Measurements from ENCODE around the gene XPC.

The XPC gene

DNA sequence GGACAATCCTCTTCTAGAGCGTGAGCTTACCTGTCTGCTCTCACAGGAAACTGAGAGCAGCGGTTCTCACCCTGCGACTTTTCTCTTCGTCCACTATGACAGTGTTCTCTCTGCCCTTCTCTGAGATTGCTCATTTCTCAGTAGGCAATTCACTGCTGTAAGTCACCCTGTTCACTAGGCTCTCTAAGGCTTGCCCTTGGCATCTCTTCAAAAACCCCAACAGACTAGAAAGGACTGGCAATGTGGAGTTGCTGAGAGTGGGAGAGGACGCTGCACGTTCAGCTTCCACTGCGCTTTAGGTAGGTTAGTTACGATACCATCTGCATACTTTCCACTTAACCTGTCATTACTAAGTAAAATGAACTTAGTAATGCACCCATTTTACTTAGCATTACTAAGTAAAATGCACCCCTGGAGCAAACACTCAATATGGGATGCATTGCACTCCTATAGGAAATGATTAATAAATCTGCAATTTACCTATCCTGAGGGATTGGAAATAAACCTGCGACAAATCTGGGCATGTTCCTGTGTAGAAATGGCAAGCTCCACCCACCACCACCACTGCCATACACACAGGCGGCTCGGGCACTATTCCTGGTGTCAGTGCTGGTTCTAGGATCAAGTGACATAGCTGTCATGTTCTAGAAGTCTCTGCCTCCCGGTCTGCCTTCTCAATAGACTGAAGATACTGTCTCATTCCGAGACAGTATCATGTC lies 21.4 kb downstream of the XPC start:
- DNase-seq (ENCODE audit: low read depth in 1 of 2, low spot score in 1 of 2) = no peak
- in situ Hi-C loops (cut with HindIII; ENCODE audit: low pct_unique_long_range_greater_than_20kb, low sequenced_read_pairs) = no loop called here
- no peak for TF ChIP-seq JUND (IDR thresholded peaks at IDR 0.05; ENCODE audit: low read depth)

DNA sequence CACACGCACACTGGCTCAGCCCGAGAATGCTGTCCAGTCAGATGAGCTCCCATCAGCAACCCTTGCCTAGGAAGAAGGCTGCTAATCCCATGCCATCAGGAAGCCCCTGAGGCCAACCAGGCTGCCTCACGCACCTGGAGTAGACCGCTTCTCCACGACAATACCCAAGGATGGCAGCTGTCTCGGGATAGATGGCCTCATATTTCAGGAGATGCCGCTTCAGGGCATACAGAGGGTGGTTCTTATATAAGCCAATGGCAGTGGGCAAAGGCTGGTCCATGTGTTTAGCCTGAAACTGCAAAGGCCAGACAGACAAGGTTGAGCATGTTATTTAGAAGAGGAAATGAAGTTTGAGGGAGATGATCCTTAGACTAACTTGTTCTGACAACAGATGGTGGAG lies 22.2 kb downstream of the XPC start:
- in situ Hi-C loops (cut with HindIII; ENCODE audit: low pct_unique_long_range_greater_than_20kb, low sequenced_read_pairs) = no loop called here
- no peak for TF ChIP-seq JUND (IDR thresholded peaks at IDR 0.05; ENCODE audit: low read depth)
- DNase-seq (ENCODE audit: low read depth in 1 of 2, low spot score in 1 of 2) = no peak

DNA sequence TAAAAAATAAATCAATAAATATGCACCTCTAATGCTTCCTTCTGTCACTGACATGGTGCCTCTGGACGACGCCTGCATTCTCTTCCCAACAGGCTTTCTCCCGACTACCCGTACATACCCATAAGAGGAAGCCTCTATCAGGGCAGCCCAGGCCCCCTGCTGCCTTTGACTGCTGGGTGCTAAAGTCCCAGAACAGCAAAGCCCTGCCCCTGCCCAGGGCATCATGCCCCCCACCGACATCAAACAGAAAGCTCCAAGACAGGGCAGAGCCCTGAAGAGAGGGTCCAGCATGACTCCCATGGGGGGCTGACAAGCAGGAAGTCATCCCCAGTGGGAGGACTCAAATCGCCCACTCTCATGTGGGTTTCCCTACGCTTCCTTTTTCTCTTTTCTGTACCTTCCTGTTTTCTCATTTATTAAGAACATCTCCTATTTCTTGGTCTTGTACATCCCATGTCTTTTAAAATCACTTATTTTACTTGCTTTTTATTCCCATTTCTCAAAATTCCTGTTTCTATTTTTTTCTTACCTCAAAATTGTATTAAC lies 23.4 kb downstream of the XPC start:
- DNase-seq (ENCODE audit: low read depth in 1 of 2, low spot score in 1 of 2) = no peak
- no peak for TF ChIP-seq JUND (IDR thresholded peaks at IDR 0.05; ENCODE audit: low read depth)
- in situ Hi-C loops (cut with HindIII; ENCODE audit: low pct_unique_long_range_greater_than_20kb, low sequenced_read_pairs) = no loop called here

DNA sequence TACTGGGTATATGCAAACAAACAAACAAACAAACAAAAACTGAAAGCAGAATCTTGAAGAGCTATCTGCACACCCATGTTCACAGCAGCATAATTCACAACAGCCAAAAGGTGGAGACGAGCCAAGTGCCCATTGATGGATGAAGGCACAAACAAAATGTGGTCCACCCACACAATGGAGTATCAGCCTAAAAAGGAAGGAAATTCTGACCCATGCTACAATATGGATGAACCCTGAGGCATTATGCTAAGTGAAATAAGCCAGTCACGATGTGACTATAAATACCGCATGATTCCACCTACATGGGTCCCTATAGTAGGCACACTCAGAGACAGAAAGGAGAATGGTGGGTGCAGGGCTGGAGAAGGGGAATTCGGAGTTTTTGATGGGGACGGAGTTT lies 24.1 kb downstream of the XPC start:
- in situ Hi-C loops (cut with HindIII; ENCODE audit: low pct_unique_long_range_greater_than_20kb, low sequenced_read_pairs) = no loop called here
- DNase-seq (ENCODE audit: low read depth in 1 of 2, low spot score in 1 of 2) = no peak
- TF ChIP-seq JUND (IDR thresholded peaks at IDR 0.05; ENCODE audit: low read depth) = no peak

DNA sequence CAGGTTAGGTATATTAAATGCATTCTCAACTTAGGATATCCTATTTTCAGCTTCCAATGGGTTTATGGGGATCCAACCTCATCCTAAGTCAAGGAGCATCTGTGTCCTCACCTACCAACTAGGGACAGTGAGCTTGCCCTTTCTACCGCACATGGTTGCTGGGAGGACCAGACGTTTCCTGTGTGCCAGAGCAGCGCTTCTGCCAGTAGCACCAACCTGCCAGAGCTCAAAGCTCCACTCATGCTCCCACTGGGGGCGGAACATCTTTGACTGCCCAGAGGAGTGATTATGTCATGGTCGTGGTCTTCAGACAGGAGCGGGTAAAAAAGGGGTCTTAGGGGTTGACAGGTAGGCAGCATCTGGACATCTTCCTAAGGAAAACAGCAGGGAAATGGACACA lies 24.7 kb downstream of the XPC start:
- no peak for DNase-seq (ENCODE audit: low read depth in 1 of 2, low spot score in 1 of 2)
- no peak for TF ChIP-seq JUND (IDR thresholded peaks at IDR 0.05; ENCODE audit: low read depth)
- in situ Hi-C loops (cut with HindIII; ENCODE audit: low pct_unique_long_range_greater_than_20kb, low sequenced_read_pairs) = no loop called here

DNA sequence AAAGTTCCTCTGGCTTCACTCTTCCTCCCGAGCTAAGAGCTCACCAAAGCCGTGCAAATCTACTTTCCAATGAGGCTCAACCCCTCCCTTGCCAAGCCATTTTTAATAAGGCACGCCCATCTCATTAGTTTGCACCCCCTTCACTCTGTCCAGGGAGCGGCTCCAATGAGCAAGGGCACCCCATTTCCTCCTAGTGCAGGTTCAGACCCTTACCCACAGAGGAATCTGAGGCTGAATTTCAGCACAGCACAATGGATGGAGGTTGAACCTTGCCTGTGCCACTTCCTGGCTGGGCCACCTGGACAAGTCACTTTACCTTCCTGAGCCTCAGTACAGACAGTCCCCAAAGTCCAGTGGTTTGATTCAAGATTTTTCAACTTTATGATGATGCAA lies 25.4 kb downstream of the XPC start:
- in situ Hi-C loops (cut with HindIII; ENCODE audit: low pct_unique_long_range_greater_than_20kb, low sequenced_read_pairs) = no loop called here
- TF ChIP-seq JUND (IDR thresholded peaks at IDR 0.05; ENCODE audit: low read depth) = no peak

DNA sequence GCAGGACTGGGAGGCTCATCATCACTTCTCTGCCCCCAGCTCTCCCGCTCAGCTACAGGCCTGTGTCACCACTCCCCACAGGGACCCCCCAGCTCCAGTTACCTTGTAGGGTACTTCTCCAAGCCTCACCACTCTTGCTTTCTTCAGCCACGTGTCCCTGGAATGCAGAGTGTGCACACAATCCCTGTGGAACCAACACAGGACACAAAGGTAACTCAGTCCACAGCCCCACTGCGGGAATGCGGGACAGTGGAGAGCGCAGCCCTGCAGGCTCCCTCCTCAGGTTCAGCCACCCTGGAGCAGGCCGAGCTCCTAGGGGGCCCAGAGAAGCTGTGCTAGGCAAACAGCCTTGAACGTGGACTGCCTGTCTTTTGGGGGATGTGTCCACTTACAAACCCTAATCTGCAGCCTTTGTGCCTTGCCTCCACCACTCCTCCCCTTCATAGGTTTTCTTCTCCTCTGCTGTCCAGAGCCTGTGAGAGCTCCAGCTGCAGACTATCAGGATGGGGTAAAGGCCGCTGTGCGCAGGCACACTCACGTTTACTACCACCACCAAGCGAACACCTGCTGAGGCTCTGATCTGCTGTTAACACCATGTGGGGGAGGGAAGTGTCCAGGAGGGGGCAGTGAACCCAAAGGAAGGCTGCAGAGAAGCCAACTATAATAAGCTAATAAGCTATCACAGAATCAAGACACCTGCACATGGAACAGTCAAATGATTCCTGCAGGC lies 26.0 kb downstream of the XPC start:
- in situ Hi-C loops (cut with HindIII; ENCODE audit: low pct_unique_long_range_greater_than_20kb, low sequenced_read_pairs) = no loop called here
- peak in 1 of 2 experiments; percentile 29 for DNase-seq (ENCODE audit: low read depth in 1 of 2, low spot score in 1 of 2)
- TF ChIP-seq JUND (IDR thresholded peaks at IDR 0.05; ENCODE audit: low read depth) = no peak

More for the DNA sequence above, 25.4 kb downstream of the XPC start:
- DNase-seq (ENCODE audit: low read depth in 1 of 2, low spot score in 1 of 2) = no peak

DNA sequence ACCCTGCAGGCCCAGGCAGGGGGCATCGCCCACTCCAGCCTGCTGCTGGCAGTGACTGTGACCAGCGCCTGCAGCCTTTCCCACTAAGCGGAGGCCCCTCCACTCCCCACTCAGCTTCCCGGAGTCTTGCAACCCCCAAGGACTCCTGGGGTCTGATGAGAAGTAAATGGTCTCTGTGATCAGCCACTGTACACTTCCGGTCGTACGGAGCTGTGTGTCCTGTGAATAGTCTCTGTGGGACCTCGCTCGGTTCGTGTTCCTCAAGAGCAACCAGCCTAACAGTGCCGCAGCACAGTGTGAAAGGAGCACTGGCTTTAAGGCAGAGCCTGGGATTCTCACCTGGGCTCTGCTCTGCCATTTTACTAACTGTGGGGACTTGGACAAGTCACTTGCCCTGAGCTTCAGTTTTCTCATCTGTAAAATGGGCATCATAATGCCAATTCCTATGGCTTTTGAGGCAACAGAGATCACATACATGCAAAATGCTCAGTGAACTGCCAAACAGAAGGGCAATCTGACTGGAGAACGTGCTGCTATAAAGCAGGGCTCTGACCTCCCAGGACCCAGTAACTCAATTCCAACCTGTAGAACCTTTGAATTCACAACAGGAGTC lies 26.8 kb downstream of the XPC start:
- no peak for DNase-seq (ENCODE audit: low read depth in 1 of 2, low spot score in 1 of 2)
- in situ Hi-C loops (cut with HindIII; ENCODE audit: low pct_unique_long_range_greater_than_20kb, low sequenced_read_pairs) = no loop called here
- no peak for TF ChIP-seq JUND (IDR thresholded peaks at IDR 0.05; ENCODE audit: low read depth)

DNA sequence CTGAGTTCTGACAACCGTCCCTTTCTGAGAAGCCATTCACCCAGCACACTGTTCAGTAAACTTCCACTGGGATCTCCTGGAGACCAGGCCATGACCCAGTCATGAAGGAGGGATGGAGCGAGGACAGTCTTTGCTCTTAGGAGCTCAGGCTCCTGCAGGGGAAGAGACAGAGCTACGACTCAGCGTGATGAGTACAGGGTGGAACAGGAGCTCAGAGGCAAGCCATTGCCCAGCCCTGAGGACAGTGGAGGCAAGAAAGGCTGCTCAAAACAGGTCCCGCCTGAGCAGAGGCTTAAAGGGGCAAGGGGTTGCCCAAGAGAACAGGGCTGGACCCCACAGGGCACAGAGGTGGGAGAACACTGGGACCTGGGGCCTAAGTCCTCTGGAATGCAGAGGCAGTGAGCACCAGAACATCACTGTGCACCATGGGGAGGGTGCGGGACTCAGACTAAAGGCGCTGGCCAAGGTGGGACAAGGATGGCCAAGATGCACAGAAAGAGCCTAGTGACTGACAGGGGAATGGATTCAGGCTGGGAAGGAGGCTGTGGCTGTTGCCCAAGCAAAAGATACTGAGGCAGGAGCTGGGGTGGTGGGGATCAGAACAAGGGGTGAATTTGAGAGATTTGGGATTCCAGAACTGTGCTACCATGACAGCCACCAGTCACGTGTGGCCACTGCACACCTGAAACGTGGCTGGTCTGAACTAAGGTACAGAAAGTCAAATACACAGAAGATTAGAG lies 27.7 kb downstream of the XPC start:
- in situ Hi-C loops (cut with HindIII; ENCODE audit: low pct_unique_long_range_greater_than_20kb, low sequenced_read_pairs) = no loop called here

DNA sequence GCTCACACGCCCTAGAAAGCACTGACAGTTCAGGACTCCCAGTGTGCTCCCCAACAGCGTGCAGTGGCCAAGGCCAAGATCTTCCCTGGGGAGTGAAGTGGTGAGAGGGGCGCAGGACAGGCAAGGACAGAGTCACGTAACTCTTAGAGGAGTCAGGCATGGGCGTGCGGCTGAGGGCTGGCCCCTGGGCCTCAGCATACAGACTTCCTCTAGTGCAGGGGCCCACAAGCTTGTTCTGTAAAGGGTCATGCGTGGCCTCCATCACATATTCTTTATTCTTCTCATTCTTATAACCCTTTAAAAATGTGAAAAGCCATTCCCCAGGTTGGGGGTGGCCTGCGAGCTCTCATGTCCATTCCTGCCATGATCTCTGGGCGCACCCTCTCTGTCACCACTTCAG lies 28.3 kb downstream of the XPC start:
- DNase-seq (ENCODE audit: low read depth in 1 of 2, low spot score in 1 of 2) = no peak
- in situ Hi-C loops (cut with HindIII; ENCODE audit: low pct_unique_long_range_greater_than_20kb, low sequenced_read_pairs) = no loop called here
- no peak for TF ChIP-seq JUND (IDR thresholded peaks at IDR 0.05; ENCODE audit: low read depth)

More for the DNA sequence above, 27.7 kb downstream of the XPC start:
- no peak for TF ChIP-seq JUND (IDR thresholded peaks at IDR 0.05; ENCODE audit: low read depth)
- DNase-seq (ENCODE audit: low read depth in 1 of 2, low spot score in 1 of 2) = no peak

DNA sequence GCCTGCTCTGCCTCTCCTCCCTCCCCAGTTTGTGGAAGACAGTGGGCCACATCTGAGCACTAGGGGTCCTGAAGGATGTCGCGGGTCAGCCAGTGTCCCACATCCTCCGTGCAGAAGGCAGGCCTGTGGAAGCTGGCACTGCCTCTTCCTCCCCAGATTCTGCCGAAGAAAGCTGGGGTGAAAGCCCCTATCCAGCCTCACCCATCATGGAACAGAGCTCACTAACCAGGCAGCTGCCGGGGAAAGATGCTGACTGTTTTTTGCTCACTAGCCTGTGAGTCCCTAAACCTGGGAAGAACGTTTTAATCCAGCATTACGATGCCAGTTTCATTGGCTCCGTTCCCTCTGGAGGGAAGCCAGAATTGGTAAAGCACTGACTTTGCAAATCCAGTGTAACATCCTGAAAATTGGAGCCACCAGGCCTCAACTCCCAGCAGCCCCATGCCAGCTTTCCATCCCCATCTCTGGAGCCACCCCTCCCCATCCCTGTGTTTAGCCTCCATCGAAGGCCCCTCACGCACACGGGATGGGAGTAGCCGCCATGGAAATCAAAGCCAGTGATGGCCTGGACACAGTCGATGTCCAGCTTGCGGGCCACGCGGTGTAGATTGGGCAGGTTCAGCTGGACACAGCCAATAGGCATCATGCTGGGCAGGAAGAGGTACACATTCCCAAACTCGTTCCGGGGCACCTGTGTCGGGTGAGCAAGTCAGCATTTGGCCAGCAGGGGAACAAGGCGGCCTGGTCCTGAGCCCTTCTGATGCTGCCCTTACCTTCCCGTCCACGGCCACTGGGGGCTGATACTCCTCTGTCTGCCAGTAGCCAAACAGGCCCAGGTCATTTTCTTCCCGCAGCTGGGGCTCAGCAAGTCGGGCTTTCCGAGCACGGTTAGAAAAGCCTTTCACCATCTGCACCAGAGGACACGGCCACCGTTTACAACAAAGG lies 30.1 kb downstream of the XPC start:
- TF ChIP-seq JUND (IDR thresholded peaks at IDR 0.05; ENCODE audit: low read depth) = no peak
- in situ Hi-C loops (cut with HindIII; ENCODE audit: low pct_unique_long_range_greater_than_20kb, low sequenced_read_pairs) = no loop called here
- DNase-seq (ENCODE audit: low read depth in 1 of 2, low spot score in 1 of 2) = peak in 1 of 2 experiments; percentile 52
